Measurements from ENCODE around the gene SEC14L2.
"Not testable (repeated sequence)": the region's sequence is repeated elsewhere in the genome, so short reads cannot be mapped to it uniquely, and the experiment has no call there.

The SEC14L2 gene

DNA sequence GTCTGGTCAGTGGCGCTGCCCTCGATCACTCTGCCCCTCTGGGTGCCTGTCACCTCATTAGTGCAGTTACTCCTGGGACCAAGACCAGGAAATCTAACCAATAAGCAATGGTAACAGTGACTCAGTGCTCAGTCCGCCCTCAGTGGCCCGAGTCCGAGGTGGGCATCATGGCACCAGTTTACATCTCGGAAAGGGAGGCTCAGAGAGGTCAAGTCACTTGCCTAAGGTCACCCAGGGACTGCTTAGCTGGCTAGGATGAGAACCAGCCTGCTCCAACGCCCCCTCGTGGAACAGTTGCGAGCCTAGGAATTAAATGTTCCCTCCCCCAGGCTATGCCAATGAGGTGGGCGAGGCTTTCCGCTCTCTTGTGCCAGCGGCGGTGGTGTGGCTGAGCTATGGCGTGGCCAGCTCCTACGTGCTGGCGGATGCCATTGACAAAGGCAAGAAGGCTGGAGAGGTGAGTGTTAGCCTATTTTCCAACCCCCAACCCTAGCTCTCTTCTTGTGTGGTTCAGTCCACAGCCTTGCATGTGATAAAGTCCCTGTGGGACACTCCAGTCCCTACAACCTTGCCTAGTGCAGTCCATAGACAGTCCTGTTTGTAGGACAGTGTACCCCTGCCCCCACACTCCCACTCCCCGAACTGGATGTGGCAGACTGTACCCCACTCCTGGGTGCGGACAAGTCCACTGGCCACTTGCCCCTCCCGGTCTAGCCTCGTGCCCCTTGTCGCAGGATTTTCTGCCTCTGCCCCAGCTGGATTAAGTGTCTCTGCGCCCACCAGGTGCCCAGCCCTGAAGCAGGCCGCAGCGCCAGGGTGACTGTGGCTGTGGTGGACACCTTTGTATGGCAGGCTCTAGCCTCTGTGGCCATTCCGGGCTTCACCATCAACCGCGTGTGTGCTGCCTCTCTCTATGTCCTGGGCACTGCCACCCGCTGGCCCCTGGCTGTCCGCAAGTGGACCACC, 29.9 kb downstream of the SEC14L2 start:
- peak; percentile 62 for DNase-seq (ENCODE audit: low read depth)

DNA sequence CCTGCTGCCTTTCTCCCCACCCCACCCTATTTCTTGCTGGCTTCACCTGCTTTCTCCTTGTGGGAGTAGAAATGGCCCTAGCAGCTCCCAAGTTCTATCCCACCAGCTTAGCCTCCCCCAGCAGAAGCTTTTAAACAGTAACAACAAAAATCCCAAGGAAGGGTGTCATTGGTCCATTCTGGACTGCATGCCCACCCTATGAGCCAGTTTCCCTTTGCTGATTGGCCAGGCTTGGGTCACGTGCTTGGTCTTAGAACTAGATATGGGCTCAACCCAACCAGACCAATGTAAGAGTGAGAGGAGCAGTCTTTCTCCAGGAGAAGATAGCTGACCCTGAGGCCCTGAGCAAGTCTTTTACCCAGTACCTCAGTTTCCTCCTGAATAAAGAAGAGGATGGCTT, 31.1 kb downstream of the SEC14L2 start:
- DNase-seq (ENCODE audit: low read depth) = no peak

DNA sequence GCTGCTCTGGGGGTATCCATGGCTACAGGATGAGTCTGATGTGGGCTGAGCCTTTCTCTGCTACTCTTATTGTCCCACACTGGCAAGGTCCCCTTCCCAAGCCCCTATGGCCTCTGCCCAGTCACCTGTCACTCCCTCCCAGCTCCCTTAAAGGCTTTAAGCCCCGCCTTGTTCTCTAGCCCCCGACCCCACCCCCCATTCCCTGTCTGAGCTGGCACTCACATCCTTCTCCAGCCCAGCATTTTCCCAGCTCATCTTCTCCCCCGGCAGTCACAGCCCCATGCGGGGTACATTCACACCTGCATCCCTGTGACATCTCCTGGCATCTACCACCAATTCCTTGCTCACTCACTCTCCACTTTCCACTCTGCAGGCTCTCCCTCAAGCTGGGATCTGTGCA, 33.1 kb downstream of the SEC14L2 start:
- DNase-seq (ENCODE audit: low read depth) = no peak

DNA sequence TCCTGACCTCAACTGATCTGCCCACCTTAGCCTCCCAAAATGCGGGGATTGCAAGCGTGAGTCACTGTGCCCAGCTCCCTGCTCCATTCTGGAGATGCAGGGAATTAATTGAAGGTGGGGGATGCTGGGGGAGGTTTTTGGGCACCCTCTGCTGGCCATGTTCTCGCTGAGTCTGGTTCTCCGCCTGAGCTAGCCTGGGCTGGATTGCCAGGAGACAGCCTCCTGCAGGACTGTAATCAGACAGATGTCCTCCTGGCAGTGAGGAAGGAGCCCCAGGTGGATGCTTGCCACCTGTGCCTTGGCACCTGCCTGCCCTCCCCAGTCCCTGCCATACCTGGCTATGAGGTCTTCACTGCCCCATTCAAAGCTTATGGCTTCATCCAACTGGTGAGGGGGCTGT, 34.1 kb downstream of the SEC14L2 start:
- DNase-seq (ENCODE audit: low read depth) = no peak

DNA sequence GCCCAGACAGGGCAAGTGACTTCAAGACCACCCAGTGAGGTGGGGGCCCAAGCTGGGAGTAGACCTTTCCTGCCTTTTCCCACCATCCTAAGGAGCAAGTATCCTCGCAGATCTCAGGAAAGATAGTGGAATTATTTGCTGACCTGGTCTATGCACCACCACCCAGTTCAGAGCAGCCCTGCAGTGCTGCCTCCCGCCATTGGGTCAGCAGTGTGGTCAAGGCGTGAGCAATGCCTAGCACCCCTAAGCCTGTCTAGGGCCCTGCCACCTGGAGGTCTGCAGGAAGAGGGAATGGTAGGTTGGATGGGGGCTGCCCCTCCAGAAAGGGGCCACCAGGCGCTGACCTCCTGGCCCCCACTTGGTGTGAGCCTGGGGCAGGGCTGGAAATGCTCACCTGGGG, 35.3 kb downstream of the SEC14L2 start:
- DNase-seq (ENCODE audit: low read depth) = no peak

DNA sequence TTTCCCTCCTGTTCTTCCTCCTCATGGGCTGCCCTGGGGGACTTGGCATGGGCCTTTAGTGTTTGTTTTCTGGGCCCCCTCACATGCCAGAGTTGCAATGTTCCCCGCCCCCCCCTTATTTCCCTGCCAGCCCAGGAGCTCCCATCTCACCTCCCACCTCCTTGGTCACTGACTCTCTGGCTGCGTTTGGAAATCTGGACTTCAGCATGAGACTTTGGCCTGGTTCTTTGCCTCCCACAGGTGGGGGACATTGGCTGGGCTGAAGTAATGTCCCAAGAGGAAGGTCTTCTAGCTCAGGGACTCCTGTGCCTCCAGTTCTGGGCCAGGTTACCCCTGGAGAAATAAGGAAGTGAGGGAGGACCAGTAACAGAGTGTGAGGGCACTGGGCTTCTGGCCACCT, 35.7 kb downstream of the SEC14L2 start:
- no peak for DNase-seq (ENCODE audit: low read depth)

DNA sequence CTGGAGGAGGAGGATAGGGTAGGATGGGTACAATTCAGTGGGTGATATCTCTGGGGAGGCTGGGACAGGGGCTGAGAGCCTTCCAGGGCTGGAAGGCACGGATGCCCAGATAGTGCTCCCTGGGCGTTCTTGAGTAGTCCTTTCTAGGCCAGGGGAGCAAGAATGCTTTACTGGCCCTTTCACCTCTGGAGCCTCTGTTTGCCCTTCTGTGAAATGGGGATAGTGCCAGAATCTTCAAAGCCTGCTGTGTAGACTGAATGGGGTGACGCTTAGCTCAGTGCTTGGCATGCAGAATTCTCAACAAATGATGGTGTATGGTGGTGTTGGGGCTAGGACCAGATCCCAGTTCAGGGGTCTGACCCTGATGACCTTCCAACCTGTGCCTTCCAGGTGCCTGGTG, 36.4 kb downstream of the SEC14L2 start:
- no peak for DNase-seq (ENCODE audit: low read depth)

DNA sequence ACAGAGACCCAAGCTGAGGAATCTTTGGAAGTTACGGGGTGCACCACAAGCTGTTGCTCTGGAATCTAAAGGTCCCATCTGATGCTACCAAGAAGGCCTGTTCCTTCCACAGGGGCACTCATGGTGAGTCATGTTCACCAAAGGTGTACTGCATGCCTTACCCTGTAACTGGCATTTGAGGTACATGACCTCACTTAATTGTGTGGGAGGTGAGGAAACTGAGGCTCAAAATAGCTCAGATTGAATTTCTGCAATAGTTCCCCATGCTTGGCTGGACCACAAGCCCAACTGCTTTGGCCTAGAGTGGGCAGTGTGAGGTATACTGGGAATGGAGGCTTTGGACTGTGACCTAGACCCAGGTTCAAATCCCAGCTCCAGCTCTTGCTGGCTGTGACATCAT, 37.0 kb downstream of the SEC14L2 start:
- no peak for DNase-seq (ENCODE audit: low read depth)

DNA sequence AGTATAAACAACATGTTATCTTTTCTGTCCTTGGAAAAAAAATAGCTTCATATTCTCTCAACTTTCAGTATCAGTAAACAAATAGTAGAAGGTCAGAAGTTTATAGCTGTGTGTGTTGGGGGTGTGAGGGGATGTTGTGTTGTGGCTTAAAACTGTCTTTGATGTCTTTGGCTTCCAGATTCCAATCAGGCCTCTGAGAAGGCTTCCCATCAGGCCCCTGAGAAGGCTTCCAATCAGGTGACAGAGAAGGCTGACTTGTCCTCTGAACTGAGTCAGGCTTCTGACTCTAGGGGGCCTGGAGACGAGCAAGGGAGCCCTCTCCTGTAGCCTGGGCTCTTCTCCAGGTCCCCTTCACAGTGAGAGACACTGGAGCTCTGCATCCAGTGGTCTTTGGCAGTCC, 38.0 kb downstream of the SEC14L2 start:
- DNase-seq (ENCODE audit: low read depth) = no peak

DNA sequence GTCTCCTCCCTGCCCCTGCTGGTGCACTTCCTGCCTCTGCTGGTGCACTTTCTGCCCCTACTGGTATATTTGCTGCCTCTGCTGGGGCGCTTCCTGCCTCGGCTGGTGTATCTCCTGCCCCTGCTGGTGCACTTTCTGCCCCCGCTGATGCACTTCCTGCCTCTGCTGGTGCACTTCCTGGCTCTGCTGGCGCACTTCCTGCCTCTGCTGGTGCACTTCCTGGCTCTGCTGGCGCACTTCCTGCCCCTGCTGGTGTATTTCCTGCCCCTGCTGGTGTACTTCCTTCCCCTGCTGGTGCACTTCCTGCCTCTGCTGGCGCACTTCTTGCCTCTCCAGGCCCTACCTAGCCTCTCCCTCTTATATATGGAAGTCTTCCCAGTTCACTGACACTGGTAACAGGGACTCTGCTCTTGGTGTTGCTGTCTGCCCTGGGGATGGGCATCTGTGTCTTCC, 38.9 kb downstream of the SEC14L2 start:
- peak; percentile 33 for DNase-seq (ENCODE audit: low read depth)

DNA sequence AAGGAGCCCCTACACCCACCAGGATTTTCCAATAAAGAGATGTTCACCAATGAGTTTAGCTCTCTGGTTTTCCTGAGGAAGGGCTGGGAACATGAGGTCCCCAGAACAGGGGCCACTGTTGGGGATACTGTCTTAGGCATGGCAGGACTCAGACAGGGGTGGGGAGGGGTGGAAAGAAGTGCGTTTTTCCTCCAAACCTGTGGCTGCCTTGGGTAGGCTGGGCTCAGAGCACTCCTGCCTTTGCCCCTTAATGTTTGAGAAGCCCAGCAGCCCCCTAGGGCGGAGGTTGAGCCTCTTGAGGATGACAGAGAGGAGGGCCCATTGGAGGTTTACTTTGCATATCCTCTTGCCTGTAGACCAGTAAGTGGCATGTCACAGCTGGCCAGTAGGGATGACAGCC, 39.4 kb downstream of the SEC14L2 start:
- DNase-seq (ENCODE audit: low read depth) = no peak

DNA sequence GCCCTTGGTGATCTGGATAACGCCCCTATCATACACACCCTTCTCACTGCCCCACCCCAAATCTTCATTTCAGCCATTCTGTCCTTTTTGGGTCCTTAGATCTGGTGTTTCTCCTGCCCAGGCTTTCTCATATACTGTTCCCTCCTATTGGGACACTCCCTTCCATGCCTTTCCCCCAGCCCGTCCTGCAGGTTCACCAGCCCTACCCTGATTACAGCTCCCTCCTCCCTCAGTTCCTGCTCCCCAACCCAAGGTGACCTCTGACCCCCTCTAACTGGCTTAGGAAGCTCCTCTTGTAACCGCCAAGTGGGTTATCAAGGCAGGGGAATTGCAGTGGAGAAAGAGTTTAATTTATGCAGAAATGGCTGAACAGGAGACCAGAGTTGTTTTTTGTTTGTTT, 41.7 kb downstream of the SEC14L2 start:
- DNase-seq (ENCODE audit: low read depth) = no peak

DNA sequence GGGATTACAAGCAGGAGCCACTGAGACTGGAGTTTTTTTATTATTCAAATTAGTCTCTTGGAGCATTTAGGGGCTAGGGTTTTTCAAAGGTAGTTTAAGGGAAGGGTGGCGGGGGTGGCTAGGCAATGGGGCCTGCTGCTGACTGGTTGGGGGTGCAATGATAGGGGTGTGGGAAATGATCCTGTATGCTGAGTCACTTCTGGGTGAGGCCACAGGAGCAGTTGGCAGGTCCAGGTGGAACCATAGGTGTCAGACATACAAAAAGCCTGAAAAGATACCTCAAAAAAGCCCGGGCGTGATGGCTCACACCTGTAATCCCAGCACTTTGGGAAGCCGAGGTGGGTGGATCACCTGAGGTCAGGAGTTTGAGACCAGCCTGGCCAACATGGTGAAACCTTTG, 42.4 kb downstream of the SEC14L2 start:
- DNase-seq (ENCODE audit: low read depth) = no peak

DNA sequence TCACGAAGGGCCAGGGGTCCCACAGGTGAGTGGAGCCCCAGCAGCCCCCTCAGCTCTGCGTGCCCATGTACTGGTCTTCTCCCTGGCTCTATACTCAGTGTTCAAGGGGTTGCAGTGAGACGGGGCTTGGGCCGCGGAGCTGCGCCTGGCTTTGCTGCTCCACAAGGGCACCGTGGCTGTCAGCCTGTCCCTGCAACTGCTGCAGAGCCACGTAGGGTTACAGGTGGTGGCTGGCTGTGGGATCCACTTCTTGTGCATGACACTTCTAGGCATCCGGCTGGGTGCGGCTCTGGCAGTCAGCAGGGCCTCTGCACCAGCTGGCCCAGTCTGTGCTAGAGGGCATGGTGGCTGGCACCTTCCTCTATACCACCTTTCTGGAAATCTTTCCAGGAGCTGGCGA, 43.0 kb downstream of the SEC14L2 start:
- DNase-seq (ENCODE audit: low read depth) = no peak

DNA sequence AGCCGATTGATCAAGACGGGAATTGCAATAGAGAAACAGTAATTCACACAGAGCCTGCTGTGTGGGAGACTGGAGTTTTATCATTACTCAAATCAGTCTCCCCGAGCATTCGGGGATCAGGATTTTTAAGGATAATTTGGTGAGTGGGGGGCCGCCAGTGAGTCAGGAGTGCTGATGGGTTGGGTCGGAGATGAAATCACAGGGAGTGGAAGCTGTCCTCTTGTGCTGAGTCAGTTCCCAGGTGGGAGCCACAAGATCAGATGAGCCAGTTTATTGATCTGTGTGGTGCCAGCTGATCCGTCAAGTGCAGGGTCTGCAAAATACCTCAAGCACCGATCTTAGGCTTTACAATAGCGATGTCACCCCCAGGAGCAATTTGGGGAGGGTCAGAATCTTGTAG, 44.3 kb downstream of the SEC14L2 start:
- DNase-seq (ENCODE audit: low read depth) = no peak

DNA sequence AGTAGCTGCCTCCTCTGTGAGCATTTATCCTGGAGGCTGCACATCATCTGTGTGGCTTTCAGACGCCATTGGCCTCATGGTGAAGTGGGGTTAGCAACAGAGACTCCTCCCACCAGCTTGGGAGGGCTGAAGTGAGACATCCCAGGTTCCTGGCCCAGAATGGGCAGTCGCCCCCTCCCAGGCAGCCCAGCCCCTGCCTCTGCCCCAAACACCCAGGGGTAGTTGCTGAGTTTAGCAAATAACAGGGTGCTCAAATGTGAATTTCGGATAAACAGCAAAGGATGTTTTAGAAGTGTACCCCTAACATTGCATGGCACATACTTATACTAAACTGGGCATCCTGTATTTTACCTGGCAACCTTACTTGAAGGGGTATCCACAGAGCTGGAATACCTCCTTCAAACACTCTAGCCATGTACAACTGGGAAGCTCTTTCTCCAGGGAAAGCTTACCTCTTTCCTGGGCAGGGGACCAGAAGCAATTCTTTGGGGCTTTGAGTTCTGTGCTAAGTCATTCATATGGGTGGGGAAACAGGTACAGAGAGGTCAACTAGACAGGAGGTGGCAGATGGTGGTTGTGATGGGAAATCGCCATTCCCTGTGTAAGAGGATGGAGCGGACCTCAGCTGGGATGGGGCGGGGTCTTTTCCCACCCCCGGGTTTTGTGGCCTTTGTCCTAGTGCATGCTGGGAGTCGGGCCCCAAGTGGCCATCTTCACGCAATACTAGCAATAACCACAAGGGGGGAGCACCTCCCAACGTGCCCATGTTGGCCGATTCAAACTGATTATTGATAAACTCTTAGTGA, 48.0 kb downstream of the SEC14L2 start:
- DNase-seq (ENCODE audit: low read depth) = no peak

DNA sequence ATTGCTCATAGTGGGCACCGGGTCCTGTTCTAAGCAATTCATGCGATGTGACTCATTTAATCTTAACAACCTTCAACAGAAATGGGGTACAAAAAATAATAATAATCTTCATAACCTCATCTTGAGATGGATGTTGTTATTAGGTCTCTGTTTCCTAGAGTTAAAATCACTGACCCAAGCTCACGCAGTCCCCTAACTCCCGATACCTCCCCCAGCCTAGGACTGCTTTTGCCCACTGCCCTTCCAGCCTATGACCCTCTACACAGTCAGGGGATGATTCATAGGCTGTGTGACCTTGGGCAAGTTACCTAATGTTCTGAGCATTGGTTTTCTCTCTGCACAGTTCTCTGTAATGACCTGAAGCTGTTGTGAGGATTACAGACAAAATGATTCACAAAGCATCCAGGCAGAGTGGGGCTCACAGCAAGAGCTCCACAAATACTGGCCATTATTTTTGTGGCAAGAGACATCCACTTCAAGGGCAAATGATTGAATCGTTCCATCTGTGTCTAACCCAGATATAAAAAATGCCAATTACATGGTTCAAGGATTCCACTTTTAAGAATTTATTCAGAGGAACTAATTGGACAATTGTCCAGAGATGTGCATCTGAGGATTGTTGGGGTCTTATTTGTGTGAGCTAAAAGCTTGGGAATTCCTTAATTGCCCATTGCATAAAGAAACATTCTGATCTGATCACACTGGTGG, 48.8 kb downstream of the SEC14L2 start:
- DNase-seq (ENCODE audit: low read depth) = no peak

DNA sequence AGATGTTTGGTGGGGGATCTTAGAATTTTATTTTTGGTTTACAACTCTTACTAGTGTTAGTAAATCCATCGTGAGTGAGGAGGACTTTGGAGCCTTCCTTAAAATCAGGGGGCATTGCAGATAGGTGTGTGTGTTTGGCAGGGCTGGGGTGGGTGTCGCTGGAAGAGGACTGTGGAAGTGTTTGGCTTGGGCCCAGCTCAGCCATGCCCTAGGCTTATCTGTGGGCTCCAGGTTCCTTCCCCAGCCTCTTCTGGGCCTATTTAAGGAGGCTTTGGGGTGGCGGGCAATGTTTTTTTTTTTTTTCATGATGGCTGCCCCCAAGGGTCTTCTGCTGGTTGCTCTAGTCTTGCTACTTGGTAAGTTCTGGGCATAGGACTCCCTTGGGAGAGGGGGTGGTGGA, 50.8 kb downstream of the SEC14L2 start:
- no peak for DNase-seq (ENCODE audit: low read depth)

DNA sequence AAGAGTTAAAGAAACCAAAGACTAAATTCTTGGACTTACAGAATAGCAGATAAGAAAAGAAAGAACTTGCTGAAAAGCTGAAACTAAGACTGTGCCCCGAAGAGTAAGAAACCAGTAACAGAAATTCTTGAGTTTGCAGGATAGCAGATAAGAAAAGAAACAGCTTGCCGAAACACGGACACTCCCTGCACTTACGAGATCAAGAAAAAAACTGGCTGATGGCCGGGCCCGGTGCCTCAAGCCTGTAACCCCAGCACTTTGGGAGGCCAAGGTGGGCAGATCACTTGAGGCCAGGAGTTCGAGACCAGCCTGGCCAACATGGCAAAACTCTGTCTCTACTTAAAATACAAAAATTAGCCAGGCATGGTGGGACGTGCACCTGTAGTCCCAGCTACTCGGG, 54.7 kb downstream of the SEC14L2 start:
- not testable (repeated sequence) for DNase-seq (ENCODE audit: low read depth)

DNA sequence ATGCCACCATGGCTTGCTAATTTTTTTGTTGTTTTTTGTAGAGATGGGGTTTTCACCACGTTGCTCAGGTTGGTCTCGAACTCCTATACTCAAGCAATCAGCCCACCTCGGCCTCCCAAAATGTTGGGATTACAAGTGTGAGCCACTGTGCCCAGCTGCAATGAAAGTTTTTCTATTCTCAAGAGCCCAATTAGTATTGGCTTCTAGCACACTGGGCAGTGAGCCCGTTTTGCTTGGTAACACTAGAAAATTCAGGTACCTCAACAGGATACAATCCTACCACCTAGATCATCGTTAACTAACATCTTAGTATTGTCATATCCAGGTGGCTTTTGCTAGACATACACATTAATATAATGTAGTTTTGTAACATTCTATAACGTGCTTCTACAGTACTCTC, 56.0 kb downstream of the SEC14L2 start:
- DNase-seq (ENCODE audit: low read depth) = no peak

DNA sequence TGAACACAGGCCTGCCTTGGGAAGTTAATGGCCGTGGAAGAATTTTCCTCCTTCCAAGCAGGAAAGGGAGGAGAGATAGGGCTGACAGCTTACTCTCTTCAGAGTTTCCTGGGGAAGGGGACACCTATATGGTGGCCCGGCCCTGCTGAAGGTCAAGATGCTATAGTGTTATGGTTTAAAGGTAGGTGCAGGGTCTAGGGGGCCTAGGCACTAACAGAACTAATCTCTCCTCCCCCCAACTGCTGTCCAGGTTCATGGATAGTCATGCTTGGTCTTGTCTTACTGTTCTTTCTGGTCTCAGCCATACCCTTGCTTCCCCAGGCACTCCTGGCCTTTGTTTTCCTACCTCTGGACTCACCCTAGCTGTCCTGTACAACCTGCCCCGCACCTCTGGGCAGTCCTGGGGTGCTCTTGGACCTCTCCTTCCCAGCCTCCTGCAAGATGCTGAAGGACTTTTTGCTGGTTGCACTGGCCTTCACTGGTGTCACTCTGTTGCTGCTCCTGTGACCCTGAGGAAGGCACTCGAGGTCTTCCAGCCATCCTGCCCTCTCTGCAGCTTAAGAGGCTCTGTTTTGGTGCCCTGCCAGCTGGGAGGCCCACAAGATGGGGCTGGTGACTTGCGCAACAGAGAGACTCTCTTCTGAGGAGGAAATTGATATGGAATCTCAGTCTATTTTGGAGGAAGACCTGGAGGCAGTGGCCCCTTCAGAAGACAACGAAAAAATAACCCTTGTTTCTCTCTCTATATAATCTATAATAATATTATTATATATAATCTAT, 57.1 kb downstream of the SEC14L2 start:
- DNase-seq (ENCODE audit: low read depth) = no peak
